ENCODE measurements around the gene SLC6A9. TPM values are rescaled to one million over a fixed set of nuclear protein-coding genes. Genes with fewer than 3 reads are reported as not detected.

The SLC6A9 gene
- total RNA-seq, 4 donors from 2014 or later, result 59.2 to 95.4 (median 84.5) TPM

DNA sequence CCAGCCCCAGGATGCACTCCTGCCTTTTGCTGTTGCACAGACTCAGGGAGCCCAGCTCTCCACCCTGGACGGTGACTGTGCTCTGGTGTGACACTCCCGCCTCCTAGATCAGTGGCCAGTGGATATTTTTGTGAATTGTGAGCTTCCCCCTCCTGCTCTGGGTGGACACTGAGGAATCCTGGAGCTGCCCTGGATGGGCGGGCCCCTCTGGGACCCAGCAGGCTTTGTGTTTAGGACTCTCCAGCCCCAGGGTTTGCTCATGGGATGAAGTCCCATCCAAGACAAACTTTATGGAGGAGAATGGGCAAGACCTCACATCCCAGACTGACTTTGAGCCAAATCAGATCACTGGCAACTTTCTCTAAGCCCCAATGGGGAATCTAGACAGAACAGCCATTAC is 16.1 kb downstream of the SLC6A9 start:
- Histone ChIP-seq H3K9me3 (no peaks in the 10 kb centered on the region), H3K36me3 (peaks cover 8% of the 10 kb centered on the region), H3K4me3 (no peak overlapping the region), H3K4me1 (peaks cover 35% of the 10 kb centered on the region), H3K27me3 (no peaks in the 10 kb centered on the region), H3K27ac (no peak overlapping the region)
- WGBS, result 55% methylated on average over 3 of the region's 3 CpGs
- TF ChIP-seq POLR2A (IDR thresholded peaks at IDR 0.05) (no peak), POLR2AphosphoS5 (IDR thresholded peaks at IDR 0.05) (no peak), EP300 (IDR thresholded peaks at IDR 0.05) (no peak)
- TF ChIP-seq, protein P1, sequence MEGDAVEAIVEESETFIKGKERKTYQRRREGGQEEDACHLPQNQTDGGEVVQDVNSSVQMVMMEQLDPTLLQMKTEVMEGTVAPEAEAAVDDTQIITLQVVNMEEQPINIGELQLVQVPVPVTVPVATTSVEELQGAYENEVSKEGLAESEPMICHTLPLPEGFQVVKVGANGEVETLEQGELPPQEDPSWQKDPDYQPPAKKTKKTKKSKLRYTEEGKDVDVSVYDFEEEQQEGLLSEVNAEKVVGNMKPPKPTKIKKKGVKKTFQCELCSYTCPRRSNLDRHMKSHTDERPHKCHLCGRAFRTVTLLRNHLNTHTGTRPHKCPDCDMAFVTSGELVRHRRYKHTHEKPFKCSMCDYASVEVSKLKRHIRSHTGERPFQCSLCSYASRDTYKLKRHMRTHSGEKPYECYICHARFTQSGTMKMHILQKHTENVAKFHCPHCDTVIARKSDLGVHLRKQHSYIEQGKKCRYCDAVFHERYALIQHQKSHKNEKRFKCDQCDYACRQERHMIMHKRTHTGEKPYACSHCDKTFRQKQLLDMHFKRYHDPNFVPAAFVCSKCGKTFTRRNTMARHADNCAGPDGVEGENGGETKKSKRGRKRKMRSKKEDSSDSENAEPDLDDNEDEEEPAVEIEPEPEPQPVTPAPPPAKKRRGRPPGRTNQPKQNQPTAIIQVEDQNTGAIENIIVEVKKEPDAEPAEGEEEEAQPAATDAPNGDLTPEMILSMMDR (IDR thresholded peaks at IDR 0.05), result no peak
- no peak for DNase-seq (ENCODE audit: low spot score in 2 of 2)

DNA sequence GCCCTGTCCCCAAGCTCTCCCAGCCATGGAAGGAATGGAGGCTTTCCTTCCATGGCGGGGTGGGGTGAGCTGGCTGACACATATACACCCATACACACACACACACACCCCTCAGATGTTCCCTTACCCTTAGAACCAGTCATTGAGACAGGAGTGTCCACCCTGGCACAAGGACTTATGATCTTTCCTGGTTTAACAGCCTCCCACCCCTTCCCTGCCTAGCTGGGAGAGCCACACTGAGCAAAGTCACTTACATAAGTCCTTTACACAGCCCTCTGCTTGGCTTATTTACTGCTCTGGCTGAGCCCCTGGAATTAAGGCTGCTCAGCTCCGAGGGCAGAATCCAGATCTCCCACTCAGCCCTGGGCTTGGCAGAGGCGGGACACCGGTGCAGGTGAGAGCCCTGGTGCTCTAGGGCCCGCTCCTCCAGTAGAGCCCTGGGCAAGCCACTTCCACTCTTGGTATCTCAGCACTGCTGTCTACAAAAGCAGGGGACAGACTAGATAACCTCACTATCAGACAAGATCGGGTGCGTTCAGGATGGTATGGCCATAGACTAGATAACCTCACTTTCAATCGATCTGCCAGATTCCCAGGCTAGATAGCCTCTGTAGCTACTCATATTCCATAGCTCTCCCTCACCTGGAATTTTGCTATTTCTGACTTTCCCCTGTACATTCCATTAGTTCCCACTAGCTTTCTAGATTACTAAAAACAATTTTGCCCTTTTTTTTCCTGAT is 16.7 kb downstream of the SLC6A9 start:
- Histone ChIP-seq H3K9me3 (no peaks in the 10 kb centered on the region), H3K4me1 (peaks cover 29% of the 10 kb centered on the region), H3K27ac (no peak overlapping the region), H3K4me3 (no peak overlapping the region), H3K36me3 (peaks cover 14% of the 10 kb centered on the region), H3K27me3 (no peaks in the 10 kb centered on the region)
- TF ChIP-seq POLR2A (IDR thresholded peaks at IDR 0.05) (no peak), POLR2AphosphoS5 (IDR thresholded peaks at IDR 0.05) (no peak), EP300 (IDR thresholded peaks at IDR 0.05) (no peak)
- TF ChIP-seq, protein P1 (IDR thresholded peaks at IDR 0.05), result no peak
- WGBS, result 77% methylated on average over 8 of the region's 8 CpGs
- no peak for DNase-seq (ENCODE audit: low spot score in 2 of 2)

DNA sequence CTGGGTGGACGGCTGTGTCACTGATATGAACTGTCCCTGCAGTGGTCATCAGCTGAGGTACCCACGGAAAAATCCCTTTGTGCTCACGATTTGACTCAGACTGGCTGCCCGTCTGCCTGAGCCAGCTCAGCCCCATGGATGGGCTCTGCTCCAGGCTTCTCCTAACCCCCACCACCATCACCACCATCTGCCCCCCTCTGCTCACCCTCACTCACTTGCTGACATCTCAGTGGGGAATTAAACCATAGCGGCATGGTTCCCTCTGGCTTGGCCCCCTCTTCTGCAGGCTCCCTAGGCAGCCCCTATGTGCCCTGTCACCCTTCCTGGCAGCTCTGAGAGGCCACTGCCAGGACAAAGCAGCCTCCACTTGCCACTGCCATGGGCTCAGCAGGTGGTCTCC is 17.3 kb downstream of the SLC6A9 start:
- DNase-seq (ENCODE audit: low spot score in 2 of 2), result no peak
- no peaks in the 10 kb centered on the region for H3K9me3 ChIP-seq
- peaks cover 15% of the 10 kb centered on the region for H3K36me3 ChIP-seq
- no peak overlapping the region for H3K4me3 ChIP-seq
- TF ChIP-seq POLR2A (IDR thresholded peaks at IDR 0.05), result no peak
- TF ChIP-seq, protein P1 (IDR thresholded peaks at IDR 0.05), result no peak
- no peak for TF ChIP-seq EP300 (IDR thresholded peaks at IDR 0.05)
- no peak for TF ChIP-seq POLR2AphosphoS5 (IDR thresholded peaks at IDR 0.05)
- no peaks in the 10 kb centered on the region for H3K27me3 ChIP-seq
- H3K4me1 ChIP-seq, result peaks cover 28% of the 10 kb centered on the region
- 67% methylated on average over 5 of the region's 5 CpGs for WGBS
- no peak overlapping the region for H3K27ac ChIP-seq

DNA sequence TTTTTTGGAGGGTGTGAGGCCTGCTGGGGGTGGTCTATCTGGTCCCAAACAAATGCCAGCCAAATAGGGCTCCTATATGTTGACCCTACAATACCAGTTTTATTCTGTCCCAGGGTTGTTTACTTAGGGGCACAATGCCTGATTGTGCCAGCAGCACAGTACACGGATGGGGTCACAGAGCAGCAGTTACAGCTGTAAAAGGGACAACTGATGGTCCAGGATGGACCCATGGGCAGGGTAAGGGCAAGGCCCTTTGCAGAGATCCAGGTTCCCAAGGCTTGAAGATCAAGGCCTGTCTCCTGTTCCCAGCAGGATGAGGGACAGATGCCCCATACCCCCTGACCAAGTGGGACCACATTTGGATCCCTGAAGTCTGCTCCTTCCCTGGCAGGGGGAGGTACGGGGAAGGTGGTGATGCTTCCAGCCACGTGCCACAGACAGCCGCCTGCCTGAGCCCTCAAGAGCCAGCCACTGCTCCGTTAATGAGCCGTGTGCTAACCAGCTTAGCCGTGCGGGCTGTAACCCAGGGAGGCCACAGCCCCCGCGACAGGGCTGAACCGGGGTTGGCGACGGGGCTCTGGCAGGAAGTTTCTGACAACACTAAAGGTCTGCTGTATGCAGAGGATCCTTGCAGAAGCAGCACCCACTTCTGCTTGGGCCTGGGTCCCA is 18.2 kb downstream of the SLC6A9 start:
- WGBS, result 69% methylated on average over 1 of the region's 13 CpGs
- peaks cover 28% of the 10 kb centered on the region for H3K4me1 ChIP-seq
- no peak for DNase-seq (ENCODE audit: low spot score in 2 of 2)
- no peak overlapping the region for H3K27ac ChIP-seq
- H3K27me3 ChIP-seq, result no peaks in the 10 kb centered on the region
- TF ChIP-seq, protein P1 (IDR thresholded peaks at IDR 0.05), result no peak
- TF ChIP-seq POLR2AphosphoS5 (IDR thresholded peaks at IDR 0.05) (no peak), POLR2A (IDR thresholded peaks at IDR 0.05) (no peak), EP300 (IDR thresholded peaks at IDR 0.05) (no peak)
- H3K4me3 ChIP-seq, result no peak overlapping the region
- peaks cover 14% of the 10 kb centered on the region for H3K36me3 ChIP-seq
- H3K9me3 ChIP-seq, result no peaks in the 10 kb centered on the region

DNA sequence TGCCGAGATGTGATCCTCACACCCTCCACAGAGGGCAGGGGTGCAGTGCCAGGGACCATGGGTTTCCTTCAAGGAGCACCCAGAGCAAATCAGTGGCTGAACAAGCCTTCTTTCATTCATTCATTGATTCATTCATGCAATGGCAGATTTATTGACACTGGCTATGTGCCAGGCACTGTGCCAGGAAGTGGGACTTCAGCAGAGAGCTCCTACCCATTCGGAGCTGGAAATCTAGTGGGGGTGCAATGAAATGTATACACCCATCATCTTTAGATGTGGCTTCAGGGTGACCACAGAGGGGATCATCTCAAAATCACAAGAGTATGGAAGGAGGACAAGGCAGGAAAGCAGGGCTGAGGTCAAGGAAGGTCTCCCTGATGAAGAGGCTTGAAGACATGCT is 18.9 kb downstream of the SLC6A9 start:
- no peak overlapping the region for H3K27ac ChIP-seq
- no peaks in the 10 kb centered on the region for H3K9me3 ChIP-seq
- DNase-seq (ENCODE audit: low spot score in 2 of 2), result no peak
- H3K4me3 ChIP-seq, result no peak overlapping the region
- TF ChIP-seq, protein P1 (IDR thresholded peaks at IDR 0.05), result no peak
- TF ChIP-seq EP300 (IDR thresholded peaks at IDR 0.05), result no peak
- TF ChIP-seq POLR2A (IDR thresholded peaks at IDR 0.05), result no peak
- no peak for TF ChIP-seq POLR2AphosphoS5 (IDR thresholded peaks at IDR 0.05)
- no peaks in the 10 kb centered on the region for H3K27me3 ChIP-seq
- peaks cover 28% of the 10 kb centered on the region for H3K4me1 ChIP-seq
- peaks cover 8% of the 10 kb centered on the region for H3K36me3 ChIP-seq
- 60% methylated on average over 2 of the region's 2 CpGs for WGBS

Measured in suprapubic skin (tissue), 4 donors.